Measurements from ENCODE around the gene C2orf80. TPM values are rescaled to one million over a fixed set of nuclear protein-coding genes. Genes with fewer than 3 reads are reported as not detected.
"Not testable (repeated sequence)": the region's sequence is repeated elsewhere in the genome, so short reads cannot be mapped to it uniquely, and the experiment has no call there.

C2orf80 gene
- not detected for total RNA-seq

DNA sequence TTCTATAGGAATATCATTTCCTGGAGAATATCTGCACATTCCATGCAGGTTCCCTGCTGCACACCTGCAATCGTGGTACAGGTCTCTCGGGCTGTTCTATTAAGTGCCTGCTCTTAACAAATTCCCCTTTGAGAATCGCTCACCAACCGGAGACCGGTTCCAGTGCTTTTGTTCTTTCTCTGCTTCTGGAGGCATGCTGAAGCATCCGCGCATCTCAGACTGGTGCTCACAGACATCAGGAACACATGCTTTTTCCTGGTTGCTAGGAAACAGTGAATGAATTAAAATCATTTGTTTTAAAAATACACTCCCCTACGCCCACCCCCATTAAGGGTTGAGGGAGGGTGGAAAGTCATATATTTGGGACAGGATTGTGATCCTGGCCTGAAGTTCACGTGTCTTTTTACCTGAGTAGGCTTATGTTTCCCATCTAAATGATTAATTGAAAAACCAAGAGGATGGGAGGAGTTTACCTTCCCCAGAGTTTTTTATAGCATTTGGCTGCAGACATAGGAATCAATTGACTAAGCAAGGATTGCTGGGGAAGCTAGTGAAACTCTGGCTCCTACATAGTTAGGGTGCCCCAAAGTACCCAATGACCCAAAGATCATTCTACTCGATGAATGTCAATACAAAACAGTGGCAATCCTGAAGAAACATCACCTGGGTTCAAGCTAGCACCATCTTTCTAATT, at the start of gene C2orf80:
TSS of gene C2orf80 (minus strand) at position 221 of the 694 bp plus-strand sequence. CDS start 3,044 bp downstream, outside the sequence.
- no peak for DNase-seq (ENCODE audit: low spot score)

DNA sequence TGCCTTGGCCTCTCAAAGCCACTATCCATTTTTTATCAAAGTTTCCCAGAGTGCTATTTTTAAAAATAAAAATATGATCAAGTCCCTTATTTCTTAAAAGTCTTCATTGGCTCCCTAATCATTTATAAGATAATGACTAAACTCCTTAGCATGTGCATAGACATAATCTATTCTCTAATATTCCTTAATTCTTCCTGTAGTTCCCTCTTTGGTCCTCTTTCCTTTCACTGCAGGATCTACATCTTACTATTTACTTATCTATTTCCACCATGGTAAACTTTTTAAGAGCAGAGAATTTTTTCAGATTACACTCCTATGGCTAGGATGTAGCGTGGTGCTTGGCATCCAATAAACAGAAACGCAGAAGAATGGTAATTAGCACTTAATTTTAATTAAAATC, 46.0 kb upstream of the C2orf80 start:
- no peak for DNase-seq (ENCODE audit: low spot score)

DNA sequence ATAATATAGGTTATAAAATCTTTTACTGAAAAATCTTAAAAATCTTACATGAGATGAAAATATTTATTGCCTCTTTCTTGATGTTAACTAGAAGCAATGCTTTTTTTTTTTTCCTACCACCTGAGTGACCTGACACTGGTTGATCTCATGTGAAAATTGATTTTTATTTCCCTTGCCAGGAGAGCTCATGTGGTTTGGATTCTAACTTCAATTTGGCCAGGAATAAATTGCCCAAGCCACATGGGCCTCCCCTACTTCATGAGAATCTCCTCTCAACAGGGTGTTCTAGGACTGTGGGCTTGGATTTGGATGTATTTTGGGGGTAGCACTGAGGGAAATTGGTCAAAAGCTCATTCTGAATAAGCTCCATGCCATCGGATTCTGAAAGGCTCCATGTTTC, 45.0 kb upstream of the C2orf80 start:
- DNase-seq (ENCODE audit: low spot score), result no peak

DNA sequence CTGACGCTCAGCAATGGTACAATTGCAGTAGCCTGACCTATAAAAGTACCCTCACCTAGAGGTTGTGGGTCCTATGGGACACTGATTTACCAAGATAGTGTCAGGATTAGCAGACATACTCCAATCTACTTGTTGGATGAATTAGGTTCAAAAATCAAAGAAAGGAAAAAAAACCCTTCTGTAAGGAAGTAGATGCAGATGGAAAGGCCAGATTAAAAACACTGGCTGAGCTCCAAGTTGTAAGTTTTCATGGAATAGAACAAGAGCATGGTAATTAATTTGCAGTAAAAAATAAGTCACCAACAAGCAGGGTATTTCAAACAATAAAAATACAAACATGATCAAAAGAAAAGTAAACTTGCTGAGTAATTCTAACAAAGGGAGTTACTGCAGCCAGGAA, 38.6 kb upstream of the C2orf80 start:
- DNase-seq (ENCODE audit: low spot score), result no peak

DNA sequence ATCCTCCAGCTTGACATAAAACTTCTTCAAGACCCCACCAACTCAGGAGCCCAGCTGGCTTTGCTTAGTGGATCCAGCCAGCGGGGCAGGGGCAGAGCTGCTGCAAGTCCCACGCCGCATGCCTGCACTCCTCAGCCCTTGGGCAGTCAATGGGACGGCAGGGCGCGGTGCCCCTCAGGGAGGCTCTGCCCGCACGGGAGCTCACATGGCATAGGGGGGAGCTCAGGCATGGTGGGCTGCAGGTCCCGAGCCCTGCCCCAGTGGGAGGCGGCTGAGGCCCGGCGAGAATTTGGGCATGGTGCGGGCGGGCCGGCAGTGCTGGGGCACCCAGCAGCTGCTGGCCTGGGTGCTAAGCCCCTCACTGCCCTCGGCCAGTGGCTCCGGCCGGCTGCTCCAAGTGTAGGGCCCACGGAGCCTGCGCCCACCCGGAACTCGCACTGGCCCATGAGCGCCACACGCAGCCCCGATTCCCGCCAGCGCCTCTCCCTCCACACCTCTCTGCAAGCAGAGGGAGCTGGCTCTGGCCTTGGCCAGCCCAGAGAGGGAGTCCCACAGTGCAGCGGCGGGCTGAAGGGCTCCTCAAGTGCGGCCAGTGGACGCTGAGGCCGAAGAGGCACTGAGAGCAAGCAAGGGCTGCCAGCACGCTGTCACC, 37.9 kb upstream of the C2orf80 start:
- no peak for DNase-seq (ENCODE audit: low spot score)

DNA sequence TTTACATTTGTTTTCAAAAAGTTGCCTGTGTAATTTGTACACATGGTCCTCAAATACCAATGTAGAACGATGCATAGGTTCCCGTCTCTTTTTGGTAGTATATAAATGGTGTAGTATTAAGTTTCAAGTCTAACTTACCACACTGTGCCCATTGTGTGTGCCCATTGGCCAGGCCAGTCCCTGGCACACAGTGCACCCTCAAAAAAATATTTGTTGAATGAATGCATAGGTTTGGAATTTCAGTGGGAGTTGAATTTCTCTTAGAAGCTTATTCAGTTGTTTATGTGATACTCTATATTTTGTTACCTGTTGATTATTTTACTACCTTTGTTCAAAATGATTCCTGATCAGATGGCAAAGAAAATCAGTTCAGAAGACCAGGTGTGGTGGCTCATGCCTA, 35.0 kb upstream of the C2orf80 start:
- no peak for DNase-seq (ENCODE audit: low spot score)

DNA sequence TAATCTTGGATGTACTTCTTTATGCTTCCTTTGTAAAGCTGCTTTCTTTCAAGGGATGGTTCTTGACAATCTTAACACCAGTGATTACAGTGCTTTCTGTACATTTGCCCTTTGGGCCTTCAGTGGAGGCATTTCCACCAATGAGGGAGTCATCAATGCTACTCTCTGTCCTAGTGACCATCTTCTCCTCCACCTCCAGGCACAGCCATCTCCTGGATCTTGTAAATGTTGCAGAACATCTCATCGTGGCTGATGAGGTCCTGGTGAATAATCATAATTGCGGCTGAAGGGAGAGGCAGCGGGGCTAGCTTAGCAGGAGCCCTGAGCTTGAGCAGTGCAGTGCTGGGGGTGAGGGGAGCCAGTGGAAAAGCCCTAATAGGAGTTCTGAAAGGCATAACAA, 32.5 kb upstream of the C2orf80 start:
- no peak for DNase-seq (ENCODE audit: low spot score)

DNA sequence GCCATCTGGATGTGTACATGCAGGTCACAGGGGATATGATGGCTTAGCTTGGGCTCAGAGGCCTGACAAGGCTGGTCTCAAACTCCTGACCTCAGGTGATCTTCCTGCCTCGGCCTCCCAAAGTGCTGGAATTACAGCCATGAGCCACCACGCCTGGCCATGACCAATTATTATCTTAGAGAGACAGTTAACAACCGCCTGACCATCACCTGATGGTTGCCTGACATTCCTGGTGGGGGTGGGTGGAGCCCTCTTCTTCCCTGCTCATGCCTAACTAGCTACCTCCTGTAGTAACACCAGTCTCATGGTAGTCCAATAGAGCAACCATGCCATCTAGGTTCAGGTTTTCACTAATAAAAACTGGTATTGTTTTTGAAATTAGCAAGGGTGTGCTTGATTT, 32.0 kb upstream of the C2orf80 start:
- DNase-seq (ENCODE audit: low spot score), result not testable (repeated sequence)

DNA sequence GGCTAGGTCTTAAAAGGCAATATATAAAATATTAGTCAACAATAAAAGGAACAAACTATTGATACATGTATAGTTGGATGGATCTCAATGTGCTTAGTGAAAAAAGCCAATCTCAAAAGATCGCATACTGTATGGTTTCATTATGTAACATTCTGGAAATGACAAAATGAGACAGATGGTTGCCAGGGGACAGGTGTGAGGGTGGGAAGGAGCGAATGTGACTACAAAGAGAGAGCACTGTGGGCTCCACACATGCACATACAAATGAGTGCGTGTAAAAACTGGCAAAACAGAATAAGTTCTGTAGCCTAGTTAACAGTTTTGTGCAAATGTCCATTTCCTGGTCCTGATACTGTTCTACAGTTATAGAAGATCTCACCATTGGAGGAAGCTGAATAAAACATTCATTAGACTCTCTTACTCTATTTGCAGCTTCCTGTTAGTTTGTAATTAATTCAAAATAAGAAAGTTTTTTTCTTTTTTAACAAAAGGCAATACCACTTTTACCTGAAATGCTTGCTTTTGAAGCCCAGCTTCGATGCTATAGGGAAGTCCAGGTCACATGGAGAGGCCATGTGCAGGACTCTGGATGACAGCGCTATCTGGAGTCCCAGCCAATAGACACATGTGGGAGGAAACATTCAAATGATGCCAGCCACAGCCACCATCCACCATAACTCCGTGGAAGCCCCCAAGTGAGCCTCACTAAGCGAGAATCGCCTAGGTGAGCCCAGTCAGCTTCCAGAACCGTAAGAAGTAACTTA, 21.0 kb upstream of the C2orf80 start:
- DNase-seq (ENCODE audit: low spot score), result no peak

DNA sequence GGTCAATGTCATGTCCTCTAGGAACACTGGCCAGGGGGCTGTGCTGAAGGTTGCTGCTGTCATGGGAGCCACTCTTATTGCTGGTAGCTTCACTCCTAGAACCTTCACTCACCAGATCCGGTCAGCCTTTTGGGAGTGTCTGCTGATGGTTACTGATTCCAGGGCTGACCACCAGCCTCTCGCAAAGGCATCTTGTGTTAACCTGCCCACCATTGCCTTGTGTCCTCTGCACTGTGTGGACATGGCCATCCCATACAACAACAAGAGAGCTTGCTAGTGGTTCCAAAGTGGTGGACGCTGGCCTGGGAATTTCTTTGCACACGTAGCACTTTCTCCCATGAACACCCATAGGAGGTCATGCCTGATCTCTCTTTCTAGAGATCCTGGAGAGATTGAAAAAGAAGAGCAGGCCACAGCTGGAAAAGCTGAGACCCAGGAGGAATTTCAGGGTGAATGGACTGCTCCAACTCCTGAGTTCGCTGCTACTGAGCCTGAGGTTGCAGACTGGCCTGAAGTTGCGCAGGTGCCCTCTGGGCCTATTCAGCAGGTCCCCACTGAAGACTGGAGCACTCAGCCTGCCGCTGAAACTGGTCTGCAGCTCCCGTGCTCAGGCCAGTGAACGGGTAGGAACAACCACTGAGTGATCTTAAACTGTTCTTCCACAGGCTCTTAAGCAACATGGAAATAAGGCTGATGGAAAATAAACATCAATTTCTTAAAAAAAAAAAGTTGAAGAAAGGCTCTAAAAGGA, 18.7 kb upstream of the C2orf80 start:
- DNase-seq (ENCODE audit: low spot score), result no peak

DNA sequence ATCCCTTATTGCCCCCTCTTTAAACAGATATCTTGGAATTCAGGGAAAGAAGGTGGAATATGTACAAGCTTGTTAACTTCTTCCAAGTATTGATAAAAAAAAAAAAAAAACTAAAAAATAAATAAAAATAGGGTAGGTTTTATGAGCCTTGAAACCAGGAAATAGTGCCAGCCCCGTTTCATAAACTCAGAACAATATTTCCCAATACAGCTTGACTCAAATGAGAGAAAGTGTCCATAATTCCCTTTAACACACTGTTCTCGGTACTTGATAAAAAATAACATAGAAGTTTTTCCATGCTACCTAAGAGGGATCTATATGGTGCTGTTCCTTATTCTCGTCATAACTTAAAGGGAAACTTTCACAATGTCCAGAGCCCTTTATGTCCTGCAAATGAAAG, 17.9 kb upstream of the C2orf80 start:
- no peak for DNase-seq (ENCODE audit: low spot score)

DNA sequence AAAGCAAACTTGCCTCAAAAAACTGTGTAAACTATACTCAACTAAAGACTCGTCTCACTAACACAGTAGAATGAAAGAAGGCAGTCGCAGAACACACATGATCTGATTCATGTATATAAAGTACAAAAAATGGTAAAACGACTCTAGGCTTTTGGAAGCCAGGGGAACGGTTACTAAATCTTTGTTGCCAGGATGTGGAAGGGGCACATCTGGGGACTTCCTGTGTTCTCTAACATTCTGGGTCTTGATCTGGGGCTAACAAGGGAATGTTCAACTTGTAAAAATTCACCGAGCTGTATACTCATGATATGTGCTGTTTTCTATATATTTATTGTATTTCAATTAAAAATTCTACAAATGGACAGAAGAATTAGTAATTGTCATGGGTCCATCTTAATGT, 14.3 kb upstream of the C2orf80 start:
- DNase-seq (ENCODE audit: low spot score), result no peak

DNA sequence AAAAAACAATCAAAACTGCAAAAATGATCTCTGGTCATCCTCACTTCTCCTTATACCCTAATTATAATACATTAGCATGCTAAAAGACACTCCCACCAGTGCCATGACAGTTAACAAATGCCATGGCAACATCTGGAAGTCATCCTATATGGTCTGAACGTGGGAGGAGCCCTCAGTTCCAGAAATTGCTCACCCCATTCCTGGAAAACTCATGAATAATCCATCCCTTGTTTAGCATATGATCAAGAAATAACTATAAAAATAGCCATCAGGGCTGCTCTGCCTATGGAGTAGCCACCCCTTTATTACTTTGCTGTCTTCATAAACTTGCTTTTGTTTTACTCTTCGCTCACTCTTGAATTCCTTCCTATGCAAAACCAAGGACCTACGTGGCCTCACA, 5.7 kb upstream of the C2orf80 start:
- no peak for DNase-seq (ENCODE audit: low spot score)

DNA sequence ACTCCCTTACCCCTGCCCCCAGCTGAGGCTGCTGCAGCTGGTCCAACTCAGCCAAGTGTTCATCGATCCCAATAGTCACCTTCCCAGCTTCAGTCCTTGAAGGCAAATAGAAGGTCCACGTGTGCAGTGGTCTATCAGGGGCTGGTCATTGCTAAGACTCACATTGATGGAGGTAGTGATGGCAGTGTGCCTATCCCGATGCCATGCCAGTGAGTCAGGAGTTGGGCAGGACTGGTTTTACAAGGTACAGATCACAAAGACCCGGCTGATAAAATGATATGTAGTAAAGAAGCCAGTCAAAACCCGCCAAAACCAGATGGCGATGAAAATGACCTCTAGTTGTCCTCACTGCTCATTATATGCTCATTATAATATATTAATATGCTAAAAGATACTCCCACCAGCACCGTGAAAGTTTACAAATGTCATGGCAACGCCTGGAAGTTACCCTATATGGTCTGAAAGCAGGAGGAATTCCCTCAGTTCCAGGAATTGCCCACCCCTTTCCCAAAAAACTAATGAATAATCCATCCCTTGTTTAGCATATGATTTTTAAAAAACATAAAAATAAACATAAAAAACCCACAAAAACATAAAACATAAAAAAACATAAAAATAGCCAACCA, 2.9 kb upstream of the C2orf80 start:
- DNase-seq (ENCODE audit: low spot score), result no peak

DNA sequence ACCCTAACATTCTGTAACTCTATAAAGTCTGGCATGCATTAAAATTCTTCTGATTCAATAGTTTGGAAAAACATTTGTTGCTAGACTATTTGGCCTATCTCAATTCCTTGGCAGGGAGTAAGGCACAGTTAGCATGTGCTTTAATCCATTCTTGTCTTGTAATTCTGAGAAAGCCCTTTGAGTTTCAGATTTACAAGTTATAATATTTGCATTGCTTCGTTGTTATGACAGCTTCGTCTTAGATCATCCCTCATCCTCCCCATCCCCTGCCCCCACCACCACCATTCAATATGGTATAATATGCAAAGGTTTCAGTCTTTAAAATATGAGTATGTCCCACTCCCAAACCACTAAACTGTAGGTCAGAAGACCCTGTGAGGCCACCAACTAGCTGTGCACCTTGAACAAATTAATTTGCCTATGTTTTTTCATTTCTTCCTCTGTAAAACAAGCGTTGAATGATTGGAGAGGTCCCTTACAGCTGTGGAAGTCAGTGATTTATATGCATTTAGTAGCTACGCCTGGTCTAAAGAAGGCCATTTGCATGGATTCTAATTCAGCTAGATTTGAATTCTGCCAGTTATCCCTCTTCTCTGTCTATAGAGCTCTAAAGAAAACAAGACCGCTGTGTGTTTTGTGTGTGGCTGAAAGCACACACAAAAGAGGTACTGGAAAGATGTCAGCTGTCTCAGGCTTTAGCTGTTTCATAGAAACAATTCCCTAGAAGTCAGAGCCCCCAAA, 591 bp downstream of the C2orf80 start:
- DNase-seq (ENCODE audit: low spot score), result no peak

DNA sequence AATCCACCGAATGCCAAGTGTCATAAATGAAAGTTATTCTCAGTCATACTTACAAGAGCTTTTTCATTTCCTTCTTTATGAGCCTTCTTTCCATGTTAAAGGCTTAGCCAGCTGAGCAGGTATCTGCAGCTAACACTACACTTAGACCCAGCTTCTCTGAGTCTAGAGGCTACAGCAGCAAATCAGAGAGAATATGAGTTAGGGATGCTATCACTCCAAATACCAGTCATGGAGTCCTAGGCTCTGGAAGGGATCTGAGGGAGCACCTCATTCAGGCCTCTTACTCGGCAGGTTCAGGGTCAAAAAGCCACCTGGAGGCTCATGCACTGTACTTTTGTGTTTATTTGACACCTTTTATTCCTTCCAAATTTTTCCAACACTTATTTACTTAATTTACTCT, 2.9 kb downstream of the C2orf80 start:
- no peak for DNase-seq (ENCODE audit: low spot score)

DNA sequence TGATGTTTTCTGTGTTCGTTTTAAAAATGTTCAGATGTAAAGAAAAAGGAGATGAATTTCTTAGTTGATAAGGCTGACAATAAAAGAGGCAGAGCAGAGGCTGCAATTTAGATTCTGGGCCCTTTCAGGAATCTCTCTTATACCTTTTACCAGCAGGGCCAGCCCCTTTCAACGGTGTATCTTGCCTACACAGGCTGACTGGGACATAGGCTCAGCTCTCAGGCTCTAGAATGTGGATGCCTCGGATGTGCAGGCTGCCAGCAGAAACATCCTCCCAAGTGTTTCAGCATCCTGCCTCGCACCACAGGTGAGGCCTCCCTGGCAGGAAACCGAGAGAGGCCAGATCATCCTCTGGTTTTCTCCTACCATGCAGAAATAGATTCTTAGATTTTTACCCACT, 3.4 kb downstream of the C2orf80 start:
- DNase-seq (ENCODE audit: low spot score), result no peak

DNA sequence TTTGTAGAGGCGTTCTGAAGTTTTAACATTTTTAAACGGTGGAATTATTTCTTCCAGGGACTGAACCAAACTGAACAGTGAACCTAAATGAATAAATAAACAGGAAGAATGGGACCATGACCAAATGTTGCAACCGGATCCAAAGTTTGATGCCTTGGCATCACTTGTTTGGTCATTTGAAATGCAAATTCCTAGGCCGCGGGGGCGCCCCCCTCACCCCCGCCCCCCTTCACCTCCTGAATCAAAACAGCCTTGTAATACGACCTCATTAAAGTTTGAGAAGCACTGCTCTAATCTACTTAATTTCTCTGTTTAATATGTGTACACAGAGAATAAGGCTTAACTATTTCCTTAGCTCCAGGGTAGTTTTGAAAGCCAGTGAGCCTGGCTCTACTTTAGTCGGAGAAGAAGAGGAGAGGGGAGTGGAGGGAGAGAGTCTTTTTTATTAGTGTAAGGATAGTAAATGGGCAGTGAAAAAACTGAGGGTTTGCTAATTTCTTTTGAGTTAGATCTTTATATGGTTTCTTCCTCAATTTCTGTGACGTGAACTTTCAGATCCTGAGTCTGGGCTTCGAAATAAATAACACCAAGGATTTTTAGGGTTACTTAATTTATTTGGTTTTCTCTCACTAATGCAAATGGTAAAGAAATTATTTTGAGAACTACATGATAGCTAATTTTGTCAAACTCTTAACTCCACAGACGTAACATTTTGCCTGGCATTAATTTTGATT, 5.7 kb downstream of the C2orf80 start:
- no peak for DNase-seq (ENCODE audit: low spot score)

DNA sequence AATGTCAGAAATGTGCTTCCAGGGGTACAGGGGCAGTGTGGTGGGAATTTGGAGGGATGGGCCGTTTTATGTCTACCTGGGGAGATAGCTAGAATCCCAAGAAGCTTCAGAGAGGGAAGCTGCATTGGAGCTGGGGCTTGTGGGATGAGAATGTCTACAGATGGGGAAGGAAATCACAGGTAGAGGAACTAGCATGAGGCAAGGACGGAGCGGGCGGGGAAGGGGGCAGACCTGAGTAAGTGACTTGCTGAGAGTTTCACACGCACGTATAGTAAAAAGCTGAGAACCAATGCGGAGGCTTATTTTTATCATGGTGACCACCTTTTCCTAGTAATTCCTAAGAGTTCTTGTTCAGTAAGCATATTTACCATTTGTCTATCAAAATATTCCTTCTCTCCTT, 6.3 kb downstream of the C2orf80 start:
- DNase-seq (ENCODE audit: low spot score), result no peak

DNA sequence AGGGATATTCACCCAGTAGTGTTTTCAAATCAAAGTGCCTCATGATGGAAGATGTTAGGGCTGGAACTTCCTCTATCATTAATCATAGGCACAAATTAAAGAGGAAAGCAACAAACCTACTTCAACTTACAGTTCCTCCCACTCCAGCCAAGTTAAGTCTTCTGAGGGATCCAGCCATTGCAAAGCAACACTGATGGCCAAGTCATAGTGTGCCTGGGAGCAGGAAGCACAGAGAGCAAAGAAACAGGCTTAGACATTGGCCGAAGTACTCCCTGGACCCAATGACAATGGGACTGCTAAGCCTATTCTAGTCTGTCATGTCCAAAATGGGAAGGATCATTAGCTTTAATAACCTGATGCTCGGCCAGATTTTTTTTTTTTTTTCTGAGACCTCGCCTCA, 7.0 kb downstream of the C2orf80 start:
- DNase-seq (ENCODE audit: low spot score), result no peak
